Measurements from ENCODE around the gene MBNL2. TPM values are rescaled to one million over a fixed set of nuclear protein-coding genes. Genes with fewer than 3 reads are reported as not detected.

Gene MBNL2
- total RNA-seq, 2 experiments from 2014 or later: 17.2 to 17.9 TPM

DNA sequence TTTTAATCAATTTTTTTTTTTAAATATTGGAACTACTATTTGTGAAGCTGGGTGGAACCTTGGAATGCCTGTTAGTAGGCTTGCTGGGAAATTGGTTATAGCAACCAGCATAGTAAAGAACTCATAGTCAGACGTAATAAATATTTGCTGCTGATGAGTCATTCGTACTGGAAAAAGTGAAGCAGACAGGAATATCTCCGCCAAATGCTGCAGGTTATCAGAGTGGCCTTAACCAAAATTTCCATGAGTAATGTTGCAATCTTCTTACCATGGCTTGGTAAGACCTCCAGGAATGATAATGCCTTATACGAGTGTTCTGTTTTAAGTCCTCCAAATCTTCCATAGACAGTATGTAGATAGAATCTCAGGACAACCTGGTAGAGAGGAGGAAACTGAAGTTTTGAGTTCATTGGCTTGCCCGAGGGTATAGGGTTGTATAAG lies 34.2 kb downstream of the MBNL2 start:
- Mint-ChIP-seq H3K27me3 (no peaks in the 10 kb centered on the region), H3K27ac (no peak overlapping the region), H3K4me1 (peaks cover 30% of the 10 kb centered on the region), H3K36me3 (peaks cover 5% of the 10 kb centered on the region), H3K9me3 (no peaks in the 10 kb centered on the region), H3K4me3 (no peak overlapping the region)
- POLR2A ChIA-PET: no interaction called here
- no peak for ATAC-seq (ENCODE audit: low read depth)
- DNase-seq: no peak

DNA sequence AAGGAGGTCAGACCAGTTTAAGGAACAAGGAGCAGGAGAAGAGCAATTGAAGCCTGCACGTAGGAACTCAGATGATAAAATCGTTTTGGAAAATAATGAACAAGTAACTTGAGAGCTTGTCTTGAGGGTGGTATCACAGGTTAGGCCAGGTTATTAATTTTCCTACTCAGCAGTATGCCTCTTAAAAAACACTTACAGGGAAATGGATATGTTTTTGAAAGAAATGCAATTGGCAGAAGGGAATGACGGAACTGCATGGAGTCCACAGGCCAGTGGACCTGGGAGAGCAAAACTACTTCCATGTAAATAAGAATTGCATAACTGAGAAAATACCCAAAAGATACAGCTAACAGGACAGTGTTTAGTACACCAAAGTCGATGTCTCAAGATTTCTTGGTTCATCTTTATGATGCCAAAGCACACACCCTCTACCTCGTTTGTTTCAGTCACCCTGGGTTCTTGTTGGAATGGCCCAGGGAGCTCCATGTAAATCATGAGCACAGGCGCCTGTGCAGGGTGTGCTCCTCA lies 35.2 kb downstream of the MBNL2 start:
- DNase-seq: no peak
- POLR2A ChIA-PET: no interaction called here
- H3K4me3 Mint-ChIP-seq: no peak overlapping the region
- peaks cover 5% of the 10 kb centered on the region for H3K36me3 Mint-ChIP-seq
- no peak overlapping the region for H3K27ac Mint-ChIP-seq
- H3K27me3 Mint-ChIP-seq: no peaks in the 10 kb centered on the region
- no peaks in the 10 kb centered on the region for H3K9me3 Mint-ChIP-seq
- peaks cover 40% of the 10 kb centered on the region for H3K4me1 Mint-ChIP-seq
- ATAC-seq (ENCODE audit: low read depth): no peak

DNA sequence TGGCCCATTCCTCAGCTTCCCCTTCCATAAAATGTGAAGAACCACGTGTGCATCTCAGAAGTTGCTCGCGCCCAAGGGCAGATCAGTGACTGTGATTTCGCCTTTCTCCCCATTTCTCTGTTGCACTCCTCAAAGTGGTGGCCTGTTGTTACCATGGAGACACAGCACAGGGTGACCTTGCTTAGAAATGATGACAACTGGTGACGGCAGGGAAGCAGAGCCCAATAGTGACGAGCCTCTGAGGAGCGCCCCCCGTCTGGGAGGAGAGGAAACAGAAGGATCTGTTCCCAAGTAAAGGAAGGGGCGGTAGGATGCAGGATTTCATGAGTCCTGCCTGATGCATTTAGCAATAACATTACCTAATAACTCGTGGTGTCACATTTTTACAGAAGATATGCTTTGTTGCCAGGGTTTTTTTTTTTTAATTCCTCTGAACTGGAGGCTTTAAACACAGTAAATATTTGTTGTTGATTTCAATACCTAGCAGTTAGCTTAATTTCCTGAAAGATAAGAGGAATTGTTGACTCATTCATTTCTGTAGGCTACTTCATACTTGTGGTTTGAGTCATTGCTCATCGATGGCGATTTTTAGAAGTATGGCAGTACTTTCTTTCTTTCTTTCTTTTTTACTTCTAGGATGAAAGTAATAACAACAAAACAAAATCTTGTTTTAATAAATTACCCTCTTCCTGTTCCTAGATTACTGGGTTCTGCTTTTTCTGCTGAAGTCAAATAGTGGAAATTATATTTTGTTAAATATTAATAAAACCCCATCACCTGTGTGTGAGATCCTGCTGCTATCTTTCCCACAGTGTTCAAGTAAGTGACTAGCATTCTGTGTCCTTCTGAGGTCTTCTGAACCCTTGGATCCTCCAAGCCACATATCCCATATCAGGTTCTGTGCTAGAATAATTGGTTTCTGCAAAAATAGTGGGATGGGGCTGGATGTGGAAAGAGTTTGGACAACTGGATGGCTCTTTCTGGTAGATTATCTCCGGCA lies 36.0 kb downstream of the MBNL2 start:
- no peak overlapping the region for H3K27ac Mint-ChIP-seq
- no peak overlapping the region for H3K4me3 Mint-ChIP-seq
- H3K36me3 Mint-ChIP-seq: peaks cover 7% of the 10 kb centered on the region
- no peak for DNase-seq
- POLR2A ChIA-PET: no interaction called here
- no peaks in the 10 kb centered on the region for H3K9me3 Mint-ChIP-seq
- peaks cover 43% of the 10 kb centered on the region for H3K4me1 Mint-ChIP-seq
- no peak for ATAC-seq (ENCODE audit: low read depth)
- no peaks in the 10 kb centered on the region for H3K27me3 Mint-ChIP-seq

DNA sequence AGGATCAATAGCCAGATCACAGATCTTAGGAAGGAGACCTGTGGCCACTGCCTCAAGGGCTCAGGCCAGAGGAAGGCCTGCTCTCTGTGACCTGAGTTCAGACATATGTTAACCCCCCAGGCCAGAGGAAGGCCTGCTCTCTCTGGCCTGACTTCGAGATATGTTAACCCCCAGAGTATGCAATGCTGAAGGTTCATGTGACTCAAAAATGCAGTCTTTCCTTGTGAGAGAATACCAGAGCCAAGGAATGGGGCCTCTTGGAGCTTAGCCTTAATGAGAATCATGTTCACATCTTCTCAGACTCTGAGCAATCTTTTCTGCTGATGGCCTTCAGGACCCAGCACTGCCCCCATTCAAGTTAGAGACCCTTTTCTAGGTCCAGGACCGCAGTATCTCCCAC lies 36.7 kb downstream of the MBNL2 start:
- Mint-ChIP-seq H3K27ac (no peak overlapping the region), H3K4me1 (peaks cover 44% of the 10 kb centered on the region), H3K36me3 (peaks cover 7% of the 10 kb centered on the region), H3K27me3 (no peaks in the 10 kb centered on the region), H3K4me3 (no peak overlapping the region), H3K9me3 (no peaks in the 10 kb centered on the region)
- ATAC-seq (ENCODE audit: low read depth) (no peak), DNase-seq (no peak)
- POLR2A ChIA-PET: no interaction called here

DNA sequence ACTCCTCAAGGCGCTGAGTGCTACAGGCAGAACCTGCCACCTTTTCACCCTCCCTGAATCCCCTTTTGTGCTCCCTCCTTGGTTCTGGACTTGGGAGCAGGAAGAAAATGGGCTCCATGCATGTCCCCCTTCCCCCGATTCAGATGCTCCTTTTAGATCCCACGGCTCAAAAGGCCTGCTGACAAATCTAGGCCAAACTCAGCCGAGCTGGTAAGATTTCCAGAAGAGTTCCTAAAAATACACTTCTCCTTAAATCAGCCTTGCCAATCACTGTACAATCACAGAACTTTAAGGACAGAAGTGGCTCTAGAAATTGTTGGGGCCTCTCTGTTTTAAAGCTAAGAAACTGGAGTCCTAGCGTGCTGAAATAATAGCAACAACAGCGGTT lies 37.3 kb downstream of the MBNL2 start:
- POLR2A ChIA-PET: no interaction called here
- Mint-ChIP-seq H3K27me3 (no peaks in the 10 kb centered on the region), H3K4me3 (no peak overlapping the region), H3K4me1 (peaks cover 44% of the 10 kb centered on the region), H3K27ac (no peak overlapping the region), H3K36me3 (peaks cover 7% of the 10 kb centered on the region), H3K9me3 (no peaks in the 10 kb centered on the region)
- ATAC-seq (ENCODE audit: low read depth): no peak
- DNase-seq: no peak

DNA sequence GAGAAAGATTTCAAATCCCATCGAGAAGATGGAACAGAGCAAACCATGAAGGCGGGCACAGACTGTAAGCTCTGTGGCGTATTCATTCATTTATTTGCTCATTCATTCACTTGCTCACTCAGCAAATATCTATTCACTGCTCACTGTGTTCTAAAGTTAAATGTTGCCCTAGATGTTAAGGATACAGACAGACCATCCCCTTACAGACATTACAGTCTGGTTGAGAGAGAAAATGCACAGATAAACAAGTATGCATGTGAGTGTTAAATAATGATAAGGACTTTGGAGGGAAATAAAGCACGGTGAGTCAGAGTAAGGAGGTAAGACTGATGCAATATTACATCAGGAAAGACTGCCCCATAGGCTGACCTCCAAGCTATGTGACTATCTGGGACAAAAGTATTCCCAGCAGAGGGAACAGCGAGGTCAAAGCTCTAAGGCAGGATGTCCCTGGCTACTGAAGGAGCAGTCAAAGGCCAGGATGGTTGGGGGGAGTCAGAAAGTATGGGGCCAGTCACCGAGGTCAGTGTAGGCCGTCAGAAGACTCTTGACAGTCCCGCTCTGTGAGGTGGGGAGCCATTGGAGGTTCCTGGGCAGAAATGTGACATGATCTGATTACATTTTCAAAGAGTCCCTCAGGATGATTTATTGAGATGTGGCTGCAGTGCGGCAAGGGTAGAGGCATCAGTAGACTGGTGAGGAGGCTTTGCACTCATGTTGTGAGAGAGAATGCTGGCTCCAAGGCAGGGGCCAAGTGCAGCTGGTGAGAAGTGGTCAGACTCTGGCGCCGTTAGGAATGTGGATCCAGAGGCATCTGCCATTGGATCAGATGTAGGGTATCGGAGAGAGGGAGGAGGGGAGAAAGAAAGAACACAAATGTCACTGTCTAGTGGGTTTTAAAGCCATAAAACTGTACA lies 37.9 kb downstream of the MBNL2 start:
- no peak overlapping the region for H3K27ac Mint-ChIP-seq
- peaks cover 7% of the 10 kb centered on the region for H3K36me3 Mint-ChIP-seq
- POLR2A ChIA-PET: no interaction called here
- no peak overlapping the region for H3K4me3 Mint-ChIP-seq
- H3K27me3 Mint-ChIP-seq: no peaks in the 10 kb centered on the region
- H3K4me1 Mint-ChIP-seq: peaks cover 44% of the 10 kb centered on the region
- ATAC-seq (ENCODE audit: low read depth) (no peak), DNase-seq (no peak)
- H3K9me3 Mint-ChIP-seq: peaks cover 1% of the 10 kb centered on the region

DNA sequence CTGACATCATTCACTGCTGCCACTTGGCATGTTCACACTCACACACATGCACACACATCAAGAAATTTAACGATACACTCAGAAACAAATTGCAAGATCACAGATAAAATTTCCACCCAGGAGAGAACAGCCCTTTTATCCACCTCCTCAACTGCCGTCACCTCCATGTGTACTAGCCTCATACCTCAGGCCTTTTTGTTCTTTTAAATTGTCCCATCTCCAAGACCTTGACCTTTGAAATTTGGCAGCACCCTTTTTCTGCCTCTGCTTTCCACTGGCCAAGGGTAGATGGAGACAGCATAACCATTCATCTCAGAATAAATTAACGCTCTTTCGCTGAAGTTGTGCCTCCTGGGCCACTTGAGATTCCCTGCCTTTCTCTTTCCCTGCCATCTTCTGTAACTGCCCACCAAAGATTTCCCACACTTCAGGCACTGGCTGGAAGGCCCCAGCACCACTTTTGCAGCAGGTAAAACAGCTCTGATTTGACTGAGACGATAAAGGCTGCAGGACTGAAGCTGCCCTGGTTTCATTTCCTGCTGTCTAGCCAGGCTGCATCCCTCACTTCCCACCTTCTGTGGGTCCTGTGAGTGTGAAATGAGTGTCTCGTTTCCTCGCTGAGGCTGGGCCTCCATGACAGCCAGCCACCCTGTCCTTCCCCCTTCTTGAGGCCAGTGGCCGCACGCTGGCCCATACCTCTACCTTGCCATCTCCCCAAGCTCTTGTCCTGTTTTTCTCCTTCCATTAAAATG lies 39.3 kb downstream of the MBNL2 start:
- peaks cover 1% of the 10 kb centered on the region for H3K9me3 Mint-ChIP-seq
- no peak for DNase-seq
- no peak overlapping the region for H3K27ac Mint-ChIP-seq
- no peaks in the 10 kb centered on the region for H3K27me3 Mint-ChIP-seq
- POLR2A ChIA-PET: no interaction called here
- no peak overlapping the region for H3K4me3 Mint-ChIP-seq
- no peak for ATAC-seq (ENCODE audit: low read depth)
- H3K36me3 Mint-ChIP-seq: peaks cover 7% of the 10 kb centered on the region
- peaks cover 44% of the 10 kb centered on the region for H3K4me1 Mint-ChIP-seq

DNA sequence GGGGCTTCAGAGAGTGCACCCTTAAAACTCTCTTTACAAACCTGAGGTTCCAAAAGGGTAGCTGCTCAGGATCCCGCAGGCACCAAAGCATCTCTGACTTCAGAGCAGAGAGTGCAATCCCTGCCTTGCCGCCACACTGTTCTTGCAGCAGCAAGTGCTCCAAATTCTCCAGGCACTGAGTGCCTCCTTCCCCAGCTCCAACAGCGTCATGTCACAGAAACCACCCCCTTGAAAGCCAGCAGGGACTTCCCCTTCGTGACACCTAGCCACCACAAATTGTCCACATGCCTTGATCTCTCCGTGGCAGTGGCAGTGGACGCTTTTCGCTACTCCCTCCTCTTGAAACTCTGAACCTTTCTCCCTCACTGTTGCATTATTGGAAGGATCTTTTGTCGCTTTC lies 39.9 kb downstream of the MBNL2 start:
- peaks cover 1% of the 10 kb centered on the region for H3K9me3 Mint-ChIP-seq
- H3K27ac Mint-ChIP-seq: no peak overlapping the region
- no peak overlapping the region for H3K4me3 Mint-ChIP-seq
- peaks cover 7% of the 10 kb centered on the region for H3K36me3 Mint-ChIP-seq
- H3K27me3 Mint-ChIP-seq: no peaks in the 10 kb centered on the region
- DNase-seq (no peak), ATAC-seq (ENCODE audit: low read depth) (no peak)
- peaks cover 43% of the 10 kb centered on the region for H3K4me1 Mint-ChIP-seq
- POLR2A ChIA-PET: no interaction called here

DNA sequence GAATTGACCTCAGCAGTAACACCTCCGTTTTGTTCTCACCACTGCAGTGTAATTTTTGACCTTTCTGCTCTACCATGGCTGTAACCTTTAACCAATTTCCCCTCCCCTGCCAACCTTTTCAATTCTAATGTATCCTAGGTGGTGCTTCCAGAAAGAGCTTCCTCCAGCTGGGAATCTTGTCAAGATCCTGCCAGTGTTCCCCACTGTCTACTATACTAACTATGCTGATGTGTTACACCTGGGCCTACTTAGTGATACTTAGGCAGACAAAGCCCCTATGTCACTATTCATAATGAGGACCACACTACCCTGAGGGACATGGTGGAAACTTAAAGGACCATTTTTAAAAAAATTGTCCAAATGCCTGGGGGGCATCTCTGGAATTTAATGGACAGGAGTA lies 41.0 kb downstream of the MBNL2 start:
- POLR2A ChIA-PET: no interaction called here
- Mint-ChIP-seq H3K9me3 (peaks cover 1% of the 10 kb centered on the region), H3K27ac (no peak overlapping the region), H3K27me3 (no peaks in the 10 kb centered on the region), H3K4me1 (peaks cover 33% of the 10 kb centered on the region), H3K36me3 (peaks cover 4% of the 10 kb centered on the region), H3K4me3 (no peak overlapping the region)
- DNase-seq (no peak), ATAC-seq (ENCODE audit: low read depth) (no peak)

DNA sequence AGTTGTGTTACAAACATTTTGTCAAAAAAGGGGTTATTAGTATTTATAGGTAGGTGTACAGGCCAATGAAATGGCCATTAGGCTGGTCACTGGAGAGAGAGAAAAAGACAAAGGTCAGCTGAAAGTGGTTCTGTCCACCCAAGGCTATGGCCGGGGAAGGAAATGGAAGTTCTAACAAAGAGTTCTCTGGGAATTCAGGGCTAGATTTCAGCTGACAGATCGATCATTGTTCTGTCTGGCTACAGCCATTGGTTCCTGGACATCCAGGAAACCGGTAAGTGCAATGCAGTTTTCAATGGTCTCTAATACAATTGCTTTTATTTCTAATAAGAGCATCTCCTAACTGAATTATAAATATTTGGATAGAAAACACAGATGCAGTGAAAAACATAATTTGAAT lies 42.5 kb downstream of the MBNL2 start:
- peaks cover 29% of the 10 kb centered on the region for H3K4me1 Mint-ChIP-seq
- H3K27ac Mint-ChIP-seq: no peak overlapping the region
- DNase-seq (no peak), ATAC-seq (ENCODE audit: low read depth) (no peak)
- H3K9me3 Mint-ChIP-seq: peaks cover 1% of the 10 kb centered on the region
- POLR2A ChIA-PET: no interaction called here
- H3K36me3 Mint-ChIP-seq: peaks cover 4% of the 10 kb centered on the region
- no peak overlapping the region for H3K4me3 Mint-ChIP-seq
- H3K27me3 Mint-ChIP-seq: no peaks in the 10 kb centered on the region

DNA sequence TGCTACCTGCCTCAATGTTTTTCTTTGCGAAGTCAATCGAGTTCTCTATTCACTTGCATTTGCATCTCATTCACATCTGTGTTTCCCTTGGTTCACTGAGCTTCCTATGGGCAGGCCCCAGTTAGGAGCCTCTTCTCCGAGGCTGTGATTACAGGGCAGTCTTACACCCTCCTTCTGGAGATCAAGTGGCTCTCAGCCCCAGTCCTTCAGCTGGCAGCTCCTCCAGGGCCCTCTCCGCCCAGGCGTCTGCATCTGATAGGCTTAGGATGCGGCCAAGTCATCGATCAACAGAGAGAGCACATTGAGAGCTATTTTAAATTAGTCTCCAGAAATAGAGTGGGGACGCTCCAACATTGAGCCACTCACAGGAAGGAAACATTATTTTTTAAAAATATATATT lies 44.2 kb downstream of the MBNL2 start:
- Mint-ChIP-seq H3K9me3 (peaks cover 1% of the 10 kb centered on the region), H3K36me3 (peaks cover 3% of the 10 kb centered on the region), H3K4me1 (peaks cover 14% of the 10 kb centered on the region), H3K27ac (no peak overlapping the region), H3K4me3 (no peak overlapping the region), H3K27me3 (no peaks in the 10 kb centered on the region)
- ATAC-seq (ENCODE audit: low read depth) (no peak), DNase-seq (no peak)
- POLR2A ChIA-PET: no interaction called here

DNA sequence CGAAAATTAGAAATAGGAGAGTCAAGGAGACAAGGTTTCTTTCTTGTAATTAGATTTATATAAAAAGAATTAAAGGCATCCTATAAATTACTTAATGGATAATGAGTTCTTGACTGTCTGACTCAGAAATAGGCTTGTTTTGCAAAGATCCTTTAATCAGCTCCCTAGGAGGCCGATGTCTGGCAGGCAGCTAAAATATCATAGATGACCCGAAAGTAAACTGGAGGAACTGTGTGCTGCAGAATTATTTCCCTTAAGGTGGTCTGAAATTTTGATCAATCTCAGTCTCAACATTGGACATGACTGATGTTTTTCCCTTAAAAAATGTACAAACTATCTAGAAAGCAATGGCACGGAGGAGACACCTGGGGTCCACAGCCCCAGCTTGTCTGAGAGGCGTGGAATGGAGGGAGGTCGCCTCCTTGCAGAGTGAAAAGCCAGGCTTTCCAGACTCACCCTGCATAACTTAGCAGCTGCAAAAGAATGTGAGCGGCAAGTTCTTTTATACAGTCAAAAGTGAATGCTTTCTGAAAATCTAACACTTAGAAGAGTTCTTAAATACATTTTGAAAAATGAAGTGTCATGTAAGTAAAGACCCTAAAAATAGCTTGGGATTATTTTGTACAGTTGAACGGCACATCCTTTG lies 44.8 kb downstream of the MBNL2 start:
- no peak overlapping the region for H3K27ac Mint-ChIP-seq
- POLR2A ChIA-PET: no interaction called here
- peaks cover 1% of the 10 kb centered on the region for H3K9me3 Mint-ChIP-seq
- ATAC-seq (ENCODE audit: low read depth): no peak
- H3K36me3 Mint-ChIP-seq: peaks cover 3% of the 10 kb centered on the region
- peaks cover 8% of the 10 kb centered on the region for H3K4me1 Mint-ChIP-seq
- DNase-seq: no peak
- H3K4me3 Mint-ChIP-seq: no peak overlapping the region
- no peaks in the 10 kb centered on the region for H3K27me3 Mint-ChIP-seq

Measured in activated naive CD8-positive, alpha-beta T cell treated with anti-CD3 and anti-CD28 coated beads, Interleukin-2, amount 10 ng/mL, durations not matched to agents 7 days and 5 days (primary cell).